Hepatocyte (in vitro differentiated cells): Measurements from ENCODE around the gene IRF2.

Experiments
- CTCF ChIP-seq: fragments of 200-600 bp; sonication (generic); IDR thresholded peaks from 2 replicates; pipeline ENCODE4 v1.5.1; 2016; ENCODE audit warnings: antibody characterized with exemption, mild to moderate bottlenecking; ENCODE audit not compliant: poor library complexity
- EZH2 ChIP-seq: fragments of 200-600 bp; sonication (generic); IDR thresholded peaks from 2 replicates; pipeline ENCODE4 v1.6.1; 2016; ENCODE audit warnings: antibody characterized with exemption, mild to moderate bottlenecking, borderline replicate concordance

GRCh38 chr4:184424279-184424678 is 50.1 kb downstream of the IRF2 start:
- TF ChIP-seq CTCF (no peak), EZH2 (no peak)
